ENCODE measurements around the gene SMPX. TPM values are rescaled to one million over a fixed set of nuclear protein-coding genes. Genes with fewer than 3 reads are reported as not detected.
"Not testable (repeated sequence)": the region's sequence is repeated elsewhere in the genome, so short reads cannot be mapped to it uniquely, and the experiment has no call there.

Gene SMPX
- total RNA-seq, 2 experiments from 2014 or later, result not detected

GRCh38 chrX:21778236-21778635, 20.3 kb upstream of the SMPX start:
- ATAC-seq (no peak), DNase-seq (no peak)
- intact Hi-C loops (cut with micrococcal nuclease), result no loop called here
- Mint-ChIP-seq H3K4me1 (ENCODE audit: low read depth) (peaks cover 16% of the 10 kb centered on the region), H3K9me3 (no peaks in the 10 kb centered on the region), H3K27ac (no peak overlapping the region), H3K4me3 (no peak overlapping the region), H3K27me3 (no peaks in the 10 kb centered on the region), H3K36me3 (ENCODE audit: low read depth) (no peaks in the 10 kb centered on the region)
- CTCF ChIA-PET, result no interaction called here
- TF ChIP-seq CTCF (IDR thresholded peaks at IDR 0.05), result no peak
- POLR2A ChIA-PET, result no interaction called here

- H3K9me3 Mint-ChIP-seq; intact Hi-C loops (cut with micrococcal nuclease); CTCF ChIA-PET; POLR2A ChIA-PET; ATAC-seq; DNase-seq; H3K4me3 Mint-ChIP-seq; H3K27me3 Mint-ChIP-seq; H3K36me3 Mint-ChIP-seq (ENCODE audit: low read depth); H3K27ac Mint-ChIP-seq: not testable (repeated sequence)
- peaks cover 26% of the 10 kb centered on the region for H3K4me1 Mint-ChIP-seq (ENCODE audit: low read depth)
Observed at GRCh38 chrX:21775128-21775527, 17.2 kb upstream of the SMPX start.

GRCh38 chrX:21773036-21773435, 15.1 kb upstream of the SMPX start:
- H3K4me3 Mint-ChIP-seq; POLR2A ChIA-PET; H3K27me3 Mint-ChIP-seq; ATAC-seq; H3K9me3 Mint-ChIP-seq; H3K36me3 Mint-ChIP-seq (ENCODE audit: low read depth); CTCF ChIA-PET; intact Hi-C loops (cut with micrococcal nuclease); DNase-seq: not testable (repeated sequence)
- Mint-ChIP-seq H3K4me1 (ENCODE audit: low read depth) (peaks cover 22% of the 10 kb centered on the region), H3K27ac (peak overlapping the region; percentile 77)

- H3K27ac Mint-ChIP-seq, result no peak overlapping the region
- ATAC-seq, result no peak
Observed at GRCh38 chrX:21770631-21771321, 12.9 kb upstream of the SMPX start.

GRCh38 chrX:21766101-21766500, 8.2 kb upstream of the SMPX start:
- Mint-ChIP-seq H3K36me3 (ENCODE audit: low read depth) (no peaks in the 10 kb centered on the region), H3K4me1 (ENCODE audit: low read depth) (peaks cover 1% of the 10 kb centered on the region), H3K9me3 (no peaks in the 10 kb centered on the region), H3K4me3 (no peak overlapping the region), H3K27me3 (no peaks in the 10 kb centered on the region), H3K27ac (no peak overlapping the region)
- intact Hi-C loops (cut with micrococcal nuclease), result no loop called here
- DNase-seq (no peak), ATAC-seq (no peak)
- ChIA-PET CTCF (no interaction called here), POLR2A (no interaction called here)
- no peak for TF ChIP-seq CTCF (IDR thresholded peaks at IDR 0.05)

More at GRCh38 chrX:21770631-21771321, 12.9 kb upstream of the SMPX start:
- H3K27me3 Mint-ChIP-seq, result no peaks in the 10 kb centered on the region
- H3K4me1 Mint-ChIP-seq (ENCODE audit: low read depth), result peaks cover 22% of the 10 kb centered on the region
- H3K9me3 Mint-ChIP-seq, result no peaks in the 10 kb centered on the region
- ChIA-PET CTCF (no interaction called here), POLR2A (no interaction called here)
- TF ChIP-seq CTCF (IDR thresholded peaks at IDR 0.05), result no peak
- no peak overlapping the region for H3K4me3 Mint-ChIP-seq
- H3K36me3 Mint-ChIP-seq (ENCODE audit: low read depth), result no peaks in the 10 kb centered on the region
- intact Hi-C loops (cut with micrococcal nuclease), result no loop called here
- DNase-seq, result no peak

- ChIA-PET CTCF (no interaction called here), POLR2A (no interaction called here)
- TF ChIP-seq CTCF (IDR thresholded peaks at IDR 0.05), result no peak
- no peak for DNase-seq
- Mint-ChIP-seq H3K9me3 (no peaks in the 10 kb centered on the region), H3K27ac (no peak overlapping the region), H3K27me3 (no peaks in the 10 kb centered on the region), H3K4me3 (no peak overlapping the region), H3K4me1 (ENCODE audit: low read depth) (no peaks in the 10 kb centered on the region), H3K36me3 (ENCODE audit: low read depth) (no peaks in the 10 kb centered on the region)
- ATAC-seq, result no peak
- intact Hi-C loops (cut with micrococcal nuclease), result no loop called here
Observed at GRCh38 chrX:21764008-21764407, 6.1 kb upstream of the SMPX start.
